Stimulated activated effector memory CD8-positive, alpha-beta T cell treated with anti-CD3 and anti-CD28 coated beads, Interleukin-12 subunit alpha, Interleukin-12 subunit beta, amount 100 ng/mL, for 72 hours (primary cell): ENCODE measurements around the gene C1orf56.
A peak's percentile ranks its signal among the peaks of the same experiment; 100 is the strongest.

Experiments used
- ATAC-seq: fragments of 150-1000 bp; cut with Tn5 transposase; 2 replicates; pipeline ENCODE4 v1.10.0; 2021
- DNase-seq, 2 donors: peaks; one replicate each; pipeline ENCODE4 v3.0.0; 2021 to 2022; ENCODE audit warnings: low spot score in 2 of 2
- H3K27ac Mint-ChIP-seq: one replicate; pipeline ENCODE4 v1.8.0; 2022; ENCODE audit warnings: mild to moderate bottlenecking, mixed read lengths
- H3K36me3 Mint-ChIP-seq: one replicate; pipeline ENCODE4 v1.8.0; 2022; ENCODE audit warnings: mild to moderate bottlenecking, mixed read lengths
- H3K4me1 Mint-ChIP-seq: one replicate; pipeline ENCODE4 v1.8.0; 2022; ENCODE audit warnings: mixed read lengths
- H3K4me3 Mint-ChIP-seq: one replicate; pipeline ENCODE4 v1.8.0; 2022; ENCODE audit warnings: mild to moderate bottlenecking, mixed read lengths
- H3K9me3 Mint-ChIP-seq: one replicate; pipeline ENCODE4 v1.8.0; 2022; ENCODE audit warnings: mixed read lengths

The C1orf56 gene

DNA sequence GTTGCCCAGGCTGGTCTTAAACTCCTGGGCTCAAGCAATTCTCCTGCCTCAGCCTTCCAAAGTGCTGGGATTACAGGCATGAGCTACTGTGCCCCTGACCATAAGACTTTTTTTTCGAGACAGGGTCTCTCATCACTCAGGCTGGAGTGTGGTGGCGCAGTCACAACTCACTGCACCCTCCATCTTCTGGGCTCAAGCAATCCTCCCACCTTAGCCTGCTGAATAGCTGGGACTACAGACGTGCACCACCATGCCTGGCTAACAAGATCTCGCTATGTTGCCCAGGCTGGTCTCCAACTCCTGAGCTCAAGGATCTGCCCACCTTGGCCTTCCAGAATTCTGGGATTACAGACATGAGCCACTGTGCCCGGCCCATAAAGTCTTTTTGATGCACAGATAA is 1.9 kb downstream of the C1orf56 start:
- H3K4me3 Mint-ChIP-seq, result peak overlapping the region; percentile 91
- no peaks in the 10 kb centered on the region for H3K9me3 Mint-ChIP-seq
- DNase-seq, result no peak
- no peak for ATAC-seq
- peaks cover 57% of the 10 kb centered on the region for H3K36me3 Mint-ChIP-seq
- peak overlapping the region; percentile 43 for H3K27ac Mint-ChIP-seq
- H3K4me1 Mint-ChIP-seq, result peaks cover 42% of the 10 kb centered on the region

DNA sequence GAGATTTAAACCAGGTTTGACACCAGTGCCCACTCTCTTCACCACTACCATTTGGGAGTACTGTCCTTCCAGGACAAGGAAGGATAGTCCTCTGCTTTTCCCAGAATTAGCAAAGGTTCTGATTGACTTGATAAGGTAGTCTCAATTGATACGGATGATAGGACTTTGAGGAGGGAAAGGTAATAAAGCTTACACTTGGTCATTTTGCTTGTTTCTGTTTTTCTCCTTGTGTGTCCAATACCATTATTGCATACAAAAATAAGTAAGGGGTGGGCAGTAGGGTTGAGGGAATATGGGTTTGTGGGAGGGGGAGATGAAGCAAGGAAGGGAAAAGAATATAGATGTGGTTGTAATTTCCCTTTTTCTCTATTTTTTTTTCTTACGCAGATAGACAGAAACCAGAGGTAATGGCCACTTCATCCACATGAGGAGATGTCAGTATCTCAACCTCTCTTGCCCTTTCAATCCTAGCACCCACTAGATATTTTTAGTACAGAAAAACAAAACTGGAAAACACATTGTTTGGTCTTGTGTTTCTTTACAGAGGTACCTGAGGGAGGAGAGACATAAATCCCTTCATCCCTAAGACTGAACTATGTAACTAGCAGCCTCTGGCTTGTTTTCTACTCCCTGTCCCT is 2.6 kb downstream of the C1orf56 start:
- H3K36me3 Mint-ChIP-seq, result peaks cover 65% of the 10 kb centered on the region
- no peaks in the 10 kb centered on the region for H3K9me3 Mint-ChIP-seq
- peaks cover 49% of the 10 kb centered on the region for H3K4me1 Mint-ChIP-seq
- H3K4me3 Mint-ChIP-seq, result no peak overlapping the region
- H3K27ac Mint-ChIP-seq, result peak overlapping the region; percentile 43
- ATAC-seq, result no peak
- DNase-seq, result no peak

DNA sequence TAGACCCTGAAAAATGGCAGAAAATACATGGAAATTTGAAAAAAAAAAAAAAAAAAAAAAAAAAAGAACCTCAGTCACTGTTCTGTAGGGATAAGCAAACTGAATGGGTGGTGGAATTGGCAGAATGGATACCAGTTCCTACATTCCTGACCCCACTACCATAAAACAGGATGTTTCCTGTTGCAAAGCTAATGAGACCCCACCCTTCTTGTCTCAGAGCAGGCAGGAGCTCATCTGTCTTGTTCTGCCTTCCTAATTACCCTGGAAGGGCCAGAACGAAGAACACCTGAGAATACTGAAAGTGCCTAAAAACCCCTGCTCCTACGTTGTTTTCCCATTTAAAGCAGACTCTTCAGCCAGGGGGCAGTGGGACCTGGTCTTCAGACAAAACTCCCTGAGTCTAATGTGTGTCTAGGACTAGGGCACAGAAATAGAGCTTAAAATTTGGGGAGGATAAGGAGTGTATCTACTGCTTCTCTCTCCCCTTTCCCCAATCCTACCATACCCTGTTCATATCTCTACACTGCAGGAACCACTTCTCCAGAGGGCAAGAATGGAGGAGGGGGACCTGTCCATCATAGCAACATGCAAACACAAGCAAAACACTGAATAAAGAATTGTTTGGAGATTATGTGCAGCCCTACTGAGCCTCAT is 3.9 kb downstream of the C1orf56 start:
- no peaks in the 10 kb centered on the region for H3K9me3 Mint-ChIP-seq
- peaks cover 56% of the 10 kb centered on the region for H3K4me1 Mint-ChIP-seq
- no peak overlapping the region for H3K4me3 Mint-ChIP-seq
- DNase-seq (no peak), ATAC-seq (no peak)
- peak overlapping the region; percentile 97 for H3K27ac Mint-ChIP-seq
- peaks cover 78% of the 10 kb centered on the region for H3K36me3 Mint-ChIP-seq

DNA sequence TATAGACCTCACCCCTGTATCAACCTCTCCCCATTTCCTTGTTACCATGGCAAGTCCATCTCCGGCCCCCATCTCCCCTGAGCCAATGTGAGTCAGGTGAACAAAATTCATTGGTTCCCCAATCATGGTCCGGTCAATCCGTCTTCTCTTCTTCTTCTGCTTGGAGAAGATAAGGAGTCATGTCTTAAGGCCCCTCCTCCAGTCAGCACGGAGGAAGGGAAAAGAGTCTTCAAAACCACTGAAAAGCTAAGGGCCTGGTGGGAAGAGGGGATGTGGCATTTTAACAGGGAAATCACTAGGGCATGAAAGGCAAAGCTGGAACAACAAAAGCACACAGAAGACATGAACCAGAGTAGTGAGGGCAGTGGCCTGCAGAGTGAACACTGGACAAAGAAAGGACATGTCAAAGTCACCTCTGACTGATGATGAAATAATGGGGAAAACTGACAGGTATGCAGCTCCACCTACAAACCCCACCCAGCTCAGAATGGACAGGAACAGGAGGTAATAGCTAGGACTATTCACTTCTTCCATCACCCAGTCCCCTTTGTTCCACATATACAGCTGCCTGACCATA is 7.5 kb downstream of the C1orf56 start:
- no peaks in the 10 kb centered on the region for H3K9me3 Mint-ChIP-seq
- DNase-seq, result no peak
- peaks cover 52% of the 10 kb centered on the region for H3K4me1 Mint-ChIP-seq
- peaks cover 94% of the 10 kb centered on the region for H3K36me3 Mint-ChIP-seq
- no peak for ATAC-seq
- peak overlapping the region; percentile 97 for H3K27ac Mint-ChIP-seq
- peak overlapping the region; percentile 94 for H3K4me3 Mint-ChIP-seq

DNA sequence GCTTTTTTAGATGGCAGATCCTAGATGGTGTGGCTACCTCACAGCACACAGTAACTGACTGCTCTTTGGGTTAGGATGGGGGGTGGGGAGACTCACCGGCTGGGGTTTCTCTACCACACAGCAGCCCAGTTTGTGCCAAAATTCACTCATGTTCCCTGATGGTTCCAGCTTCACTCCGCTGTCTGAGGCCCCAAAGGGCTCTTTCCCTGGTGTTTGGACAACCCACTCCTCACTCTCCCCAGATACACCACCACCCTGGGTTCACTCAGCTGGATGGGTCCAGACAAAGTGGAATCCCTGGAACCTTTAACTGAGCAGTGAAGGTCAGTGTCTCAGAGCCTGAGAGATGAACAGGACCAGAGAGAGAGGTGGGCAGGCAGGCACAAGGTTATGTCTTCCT is 8.0 kb downstream of the C1orf56 start:
- Mint-ChIP-seq H3K4me1 (peaks cover 53% of the 10 kb centered on the region), H3K36me3 (peaks cover 89% of the 10 kb centered on the region), H3K9me3 (no peaks in the 10 kb centered on the region), H3K4me3 (peak overlapping the region; percentile 94), H3K27ac (peak overlapping the region; percentile 97)
- ATAC-seq (no peak), DNase-seq (no peak)

DNA sequence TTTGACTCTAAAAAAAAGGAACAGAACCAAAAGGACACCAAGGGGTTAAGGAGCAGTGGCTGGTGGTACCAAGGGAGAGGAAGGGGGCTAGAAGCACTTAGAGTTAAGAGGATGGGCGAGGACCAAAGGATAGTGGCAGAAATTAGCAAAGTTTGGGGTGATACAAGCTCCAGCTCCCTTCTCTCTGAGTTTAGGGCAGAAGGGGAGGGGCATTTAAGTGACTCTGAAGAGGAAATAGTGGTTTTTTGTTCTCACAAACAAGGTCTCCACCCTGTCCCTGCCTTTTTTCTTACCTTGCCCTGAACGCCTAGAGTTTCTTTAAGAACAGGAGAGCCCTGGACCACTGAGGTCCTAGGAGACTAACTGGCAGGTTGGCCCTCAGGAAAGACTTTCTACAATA is 8.6 kb downstream of the C1orf56 start:
- peak overlapping the region; percentile 97 for H3K27ac Mint-ChIP-seq
- no peak for DNase-seq
- peaks cover 53% of the 10 kb centered on the region for H3K4me1 Mint-ChIP-seq
- H3K9me3 Mint-ChIP-seq, result no peaks in the 10 kb centered on the region
- no peak for ATAC-seq
- H3K36me3 Mint-ChIP-seq, result peaks cover 83% of the 10 kb centered on the region
- H3K4me3 Mint-ChIP-seq, result peak overlapping the region; percentile 94

DNA sequence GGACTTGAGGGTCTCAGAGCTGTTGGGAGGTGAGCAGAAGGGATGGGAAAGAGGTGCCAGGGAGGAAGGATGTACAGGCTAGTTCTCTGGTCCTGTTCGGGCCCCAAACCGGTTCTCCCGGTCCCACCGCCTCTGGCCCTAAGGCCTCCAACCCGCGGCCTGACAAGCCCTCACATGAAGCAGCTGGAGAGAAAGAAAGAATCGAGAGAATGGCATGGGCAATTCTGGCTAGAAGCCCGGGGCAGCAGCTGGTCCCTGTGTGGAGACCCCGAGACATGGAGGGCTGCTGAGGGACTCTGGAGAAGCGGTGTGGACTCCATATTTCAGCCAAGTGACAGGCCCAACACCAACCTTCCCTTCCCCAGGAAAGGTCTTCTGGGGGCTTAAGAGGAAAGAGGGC is 11.1 kb downstream of the C1orf56 start:
- H3K36me3 Mint-ChIP-seq, result peaks cover 58% of the 10 kb centered on the region
- peaks cover 53% of the 10 kb centered on the region for H3K4me1 Mint-ChIP-seq
- DNase-seq (no peak), ATAC-seq (no peak)
- no peaks in the 10 kb centered on the region for H3K9me3 Mint-ChIP-seq
- H3K4me3 Mint-ChIP-seq, result peak overlapping the region; percentile 94
- H3K27ac Mint-ChIP-seq, result peak overlapping the region; percentile 97

DNA sequence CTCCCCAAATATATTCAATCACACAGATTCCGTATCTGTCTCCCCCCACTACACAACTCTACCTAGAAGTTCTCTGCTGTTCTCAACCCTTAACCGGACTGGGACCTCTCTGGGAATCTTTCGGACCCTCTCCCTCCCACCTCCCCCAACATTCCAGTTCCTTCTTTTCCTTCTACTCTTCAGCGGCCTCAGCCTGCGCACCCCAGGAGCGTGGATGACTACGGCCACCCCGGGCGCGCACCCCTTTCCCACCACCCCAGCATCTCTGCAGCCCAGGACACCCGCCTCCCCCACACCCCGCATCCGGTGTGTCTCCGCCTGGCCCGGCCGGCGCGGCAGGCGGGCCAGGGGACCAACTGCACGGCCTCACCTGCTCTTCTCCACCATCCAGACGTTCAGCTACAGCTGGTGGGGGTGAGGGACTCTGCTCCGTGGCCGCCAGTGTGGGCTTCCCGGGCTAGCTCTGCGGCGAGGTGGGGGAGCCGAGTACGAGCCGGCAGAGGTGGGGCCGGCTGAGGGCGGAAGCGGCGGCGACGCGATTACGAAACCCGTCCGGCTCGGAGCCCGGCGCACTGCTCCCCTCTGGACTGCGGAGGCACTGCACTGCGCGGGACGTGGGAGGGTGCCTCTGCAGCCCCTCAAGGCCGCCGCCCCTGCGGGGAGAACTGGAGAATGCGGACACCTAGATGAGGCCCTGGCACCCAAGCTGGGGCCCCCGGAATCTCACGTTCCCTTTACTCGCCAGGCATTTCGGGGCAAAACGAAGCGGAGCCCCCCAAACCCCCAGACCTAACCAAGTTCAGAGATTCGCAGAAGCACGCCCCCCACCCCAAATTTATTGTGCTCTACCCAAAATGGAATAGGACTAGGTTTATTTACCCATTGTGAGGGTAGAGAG is 11.8 kb downstream of the C1orf56 start, which contains the start of gene CDC42SE1:
Gene CDC42SE1 (minus strand): TSS at position 514 of the 898 bp plus-strand sequence. CDS start 3,892 bp downstream, outside the sequence.
- peak within 1 kb of the TSS; percentile 94 for H3K4me3 Mint-ChIP-seq
- peaks cover 51% of the 10 kb centered on the region for H3K36me3 Mint-ChIP-seq
- H3K27ac Mint-ChIP-seq, result peak within 1 kb of the TSS; percentile 97
- ATAC-seq (peak; percentile 89), DNase-seq (peak; percentile 77 to 90)
- peaks cover 52% of the 10 kb centered on the region for H3K4me1 Mint-ChIP-seq
- H3K9me3 Mint-ChIP-seq, result no peaks in the 10 kb centered on the region

DNA sequence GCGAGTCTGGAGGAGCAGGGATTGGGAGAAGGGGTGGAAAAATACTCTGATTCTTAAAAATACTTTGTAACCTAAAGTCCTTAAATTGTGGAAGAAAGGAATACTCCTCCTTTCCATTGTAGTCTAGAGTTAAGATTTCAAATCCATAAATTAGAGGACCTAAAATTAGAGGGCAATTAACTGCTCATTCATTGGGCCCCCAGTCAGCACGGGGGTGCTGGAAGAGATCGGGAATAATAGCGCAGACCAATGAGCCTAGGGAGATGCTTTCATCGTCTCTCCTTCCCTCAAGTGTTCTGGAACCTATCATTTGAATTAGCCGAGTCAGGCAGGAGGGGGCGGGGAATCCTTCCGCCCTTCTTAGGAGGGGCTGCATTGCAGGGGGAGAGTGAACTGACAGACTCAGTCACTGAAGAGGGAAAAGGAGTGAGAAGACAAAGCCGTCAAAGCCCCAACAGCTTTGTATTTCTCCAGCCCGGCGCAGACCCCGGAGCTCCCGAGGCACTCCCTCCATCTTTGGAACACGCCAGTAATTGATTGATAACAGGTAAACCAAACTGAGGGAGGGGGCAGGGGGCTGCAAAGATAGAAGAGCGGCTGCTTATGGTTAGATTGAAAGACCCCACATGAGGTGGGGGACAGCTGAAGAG is 12.6 kb downstream of the C1orf56 start, which contains the start of gene MLLT11:
Gene MLLT11 (plus strand): TSS at position 391 of the 650 bp plus-strand sequence. CDS start 6,828 bp downstream, outside the sequence.
- Mint-ChIP-seq H3K36me3 (peaks cover 43% of the 10 kb centered on the region), H3K9me3 (no peaks in the 10 kb centered on the region), H3K4me3 (peak within 1 kb of the TSS; percentile 94), H3K4me1 (peaks cover 44% of the 10 kb centered on the region), H3K27ac (peak within 1 kb of the TSS; percentile 97)
- DNase-seq (no peak), ATAC-seq (no peak)

DNA sequence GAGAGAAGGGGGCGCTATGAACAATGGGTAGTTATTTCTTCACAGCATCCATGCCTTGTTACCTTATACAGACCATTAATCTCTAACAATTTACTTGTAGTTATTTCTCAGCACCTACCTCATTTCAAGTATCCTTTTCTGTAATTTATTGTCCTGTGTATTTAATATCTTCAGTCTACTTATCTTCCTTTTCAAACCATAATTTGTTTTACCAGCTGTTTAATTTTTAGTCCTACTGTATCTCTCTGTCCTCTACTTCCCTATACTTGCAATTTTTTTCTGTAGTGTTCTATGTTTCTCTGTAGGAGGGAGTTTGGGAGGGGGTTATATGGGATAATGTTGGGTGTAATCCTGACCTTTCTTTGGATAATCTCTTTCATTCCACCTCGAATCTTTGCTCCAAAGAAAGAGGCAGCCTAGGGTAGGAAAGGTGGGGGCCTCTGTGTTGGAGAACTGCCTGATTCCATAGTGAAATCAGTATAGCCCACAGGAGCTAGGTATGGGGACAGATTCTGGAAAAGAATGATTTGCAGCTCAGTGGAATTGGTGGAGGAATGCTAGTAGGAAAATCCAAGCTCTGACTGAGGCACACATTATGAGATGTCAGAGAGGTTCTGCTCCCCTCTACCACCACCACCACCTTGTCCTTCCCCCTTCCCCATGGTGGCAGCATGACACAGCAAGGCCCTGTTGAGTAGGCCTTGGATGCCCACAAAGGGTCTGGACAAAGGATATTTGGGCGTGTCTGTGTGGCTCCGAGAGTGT is 13.3 kb downstream of the C1orf56 start:
- ATAC-seq, result no peak
- Mint-ChIP-seq H3K9me3 (no peaks in the 10 kb centered on the region), H3K4me1 (peaks cover 37% of the 10 kb centered on the region), H3K4me3 (peak overlapping the region; percentile 94), H3K27ac (peak overlapping the region; percentile 97), H3K36me3 (peaks cover 36% of the 10 kb centered on the region)
- no peak for DNase-seq

DNA sequence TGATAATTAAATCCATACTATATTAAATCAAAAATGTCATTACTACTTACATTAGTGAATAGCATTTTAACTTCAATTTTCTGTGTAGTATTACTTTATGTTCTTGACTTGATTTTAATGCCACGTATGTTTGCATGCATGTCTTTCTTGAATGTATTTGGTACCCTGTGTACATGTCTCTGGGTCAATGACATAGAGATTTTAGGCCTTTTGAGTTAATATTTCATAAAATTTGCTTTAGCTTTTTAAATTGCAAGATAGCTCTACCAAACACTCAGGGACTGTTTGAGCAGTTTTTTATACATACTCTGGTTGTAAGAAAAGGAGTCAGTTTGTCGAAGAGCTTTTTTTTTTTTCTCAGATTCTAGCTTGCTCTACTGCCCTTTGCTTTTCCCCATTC is 14.2 kb downstream of the C1orf56 start:
- DNase-seq (no peak), ATAC-seq (no peak)
- H3K9me3 Mint-ChIP-seq, result no peaks in the 10 kb centered on the region
- peaks cover 28% of the 10 kb centered on the region for H3K4me1 Mint-ChIP-seq
- no peak overlapping the region for H3K27ac Mint-ChIP-seq
- H3K36me3 Mint-ChIP-seq, result peaks cover 28% of the 10 kb centered on the region
- H3K4me3 Mint-ChIP-seq, result peak overlapping the region; percentile 94

DNA sequence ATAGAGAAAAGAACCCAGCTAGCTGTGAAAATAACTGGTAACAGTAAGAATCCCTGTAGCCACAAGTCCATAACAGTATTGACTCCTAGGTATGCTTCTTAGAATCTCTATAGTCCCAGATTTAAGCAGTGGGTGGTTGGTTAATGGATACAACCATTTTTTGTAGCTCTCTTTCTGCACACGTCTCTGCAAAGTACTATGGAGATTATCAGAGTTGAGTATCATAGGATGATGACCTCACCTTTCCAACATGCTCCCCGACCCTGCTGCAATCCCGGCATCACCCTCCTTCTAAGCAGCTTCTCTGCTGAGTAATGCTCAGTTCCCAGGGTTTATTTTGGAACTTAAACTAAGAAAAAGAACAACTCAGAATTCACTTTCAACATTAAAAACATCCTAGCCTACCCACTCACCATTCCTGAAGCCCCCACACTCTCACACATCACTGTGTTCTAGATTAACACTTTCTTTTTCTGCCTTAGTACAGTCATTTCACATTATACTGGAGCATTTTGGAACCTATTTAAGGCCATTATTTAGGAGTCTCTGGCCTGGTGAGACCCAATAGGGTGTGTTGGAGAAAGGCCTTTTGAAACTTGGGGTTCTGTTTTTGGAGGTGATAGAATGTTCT is 15.3 kb downstream of the C1orf56 start:
- no peak for ATAC-seq
- peaks cover 17% of the 10 kb centered on the region for H3K4me1 Mint-ChIP-seq
- H3K4me3 Mint-ChIP-seq, result no peak overlapping the region
- H3K27ac Mint-ChIP-seq, result no peak overlapping the region
- peaks cover 16% of the 10 kb centered on the region for H3K36me3 Mint-ChIP-seq
- no peak for DNase-seq
- no peaks in the 10 kb centered on the region for H3K9me3 Mint-ChIP-seq

DNA sequence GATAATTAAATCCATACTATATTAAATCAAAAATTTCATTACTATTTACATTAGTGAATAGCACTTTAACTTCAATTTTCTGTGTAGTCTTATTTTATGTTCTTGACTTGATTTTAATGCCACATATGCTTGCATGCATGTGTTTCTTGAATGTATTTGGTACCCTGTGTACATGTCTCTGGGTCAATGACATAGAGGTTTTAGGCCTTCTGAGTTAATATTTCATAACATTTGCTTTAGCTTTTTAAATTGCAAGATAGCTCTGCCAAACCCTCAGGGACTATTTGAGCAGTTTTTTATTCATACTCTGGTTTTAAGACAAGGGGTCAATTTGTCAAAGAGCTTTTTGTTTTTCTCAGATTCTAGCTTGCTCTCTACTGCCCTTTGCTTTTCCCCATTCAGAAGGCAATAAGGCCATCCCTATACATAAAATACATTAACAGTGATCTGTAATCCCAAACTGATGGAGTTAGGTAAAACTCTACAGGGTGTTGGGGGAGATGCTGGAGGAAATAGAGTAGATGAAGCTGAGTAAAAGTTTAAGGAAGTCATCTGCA is 17.6 kb downstream of the C1orf56 start:
- H3K27ac Mint-ChIP-seq, result no peak overlapping the region
- H3K36me3 Mint-ChIP-seq, result peaks cover 2% of the 10 kb centered on the region
- H3K4me3 Mint-ChIP-seq, result no peak overlapping the region
- H3K9me3 Mint-ChIP-seq, result no peaks in the 10 kb centered on the region
- ATAC-seq (no peak), DNase-seq (no peak)
- peaks cover 4% of the 10 kb centered on the region for H3K4me1 Mint-ChIP-seq
